PC-9 (cell line): ENCODE measurements around the gene ZXDB. TPM values are rescaled to one million over a fixed set of nuclear protein-coding genes. Genes with fewer than 3 reads are reported as not detected.
A peak's percentile ranks its signal among the peaks of the same experiment; 100 is the strongest.
"Not testable (repeated sequence)": the region's sequence is repeated elsewhere in the genome, so short reads cannot be mapped to it uniquely, and the experiment has no call there.

Experiments used
- BruUV-seq: library from RNA; stranded (reverse); fragments of 400-500 nt; replicated peaks from 2 replicates; lab custom pipeline; 2021; lab: Mats Ljungman, UMichigan
- CTCF ChIA-PET: fragments of 300-600 bp; sonication (Branson Sonifier 250); formaldehyde crosslinking; loops from one replicate; lab custom pipeline; 2022; ENCODE audit warnings: antibody characterized with exemption; lab: Charles Lee
- POLR2A ChIA-PET: fragments of 300-600 bp; sonication (Branson Sonifier 250); formaldehyde crosslinking; loops from one replicate; lab custom pipeline; 2022; ENCODE audit warnings: antibody characterized with exemption; ENCODE audit not compliant: unreplicated experiment; lab: Charles Lee
- DNase-seq, 2 experiments: peaks; one replicate each; pipeline versions ENCODE4 v3.0.0 to v3.0.0-alpha.2; 2015 to 2022; ENCODE audit warnings: mixed read lengths in 1 of 2
- H2AFZ ChIP-seq: fragments of 200-600 bp; sonication (generic); 2 replicates; pipeline ENCODE4 v1.8.1; 2017; ENCODE audit warnings: antibody characterized with exemption
- H3F3A ChIP-seq: fragments of 200-600 bp; sonication (generic); 2 replicates; pipeline ENCODE4 v1.8.1; 2017; ENCODE audit warnings: antibody characterized with exemption, mild to moderate bottlenecking, low read depth; ENCODE audit not compliant: insufficient read depth
- H3K27ac ChIP-seq: fragments of 200-600 bp; sonication (generic); 2 replicates; pipeline ENCODE4 v1.6.1; 2016; ENCODE audit warnings: mixed run types
- H3K27me3 ChIP-seq: fragments of 200-600 bp; sonication (generic); 2 replicates; pipeline ENCODE4 v1.6.1; 2016; ENCODE audit warnings: low read depth, mixed run types; ENCODE audit not compliant: insufficient read depth
- H3K36me3 ChIP-seq: fragments of 200-600 bp; sonication (generic); 2 replicates; pipeline ENCODE4 v1.6.1; 2016; ENCODE audit warnings: low read depth, mixed run types
- H3K4me1 ChIP-seq: fragments of 200-600 bp; sonication (generic); replicated peaks from 2 replicates; pipeline ENCODE4 v1.6.1; 2016; ENCODE audit warnings: mixed run types; ENCODE audit not compliant: insufficient read depth
- H3K4me2 ChIP-seq: fragments of 200-600 bp; sonication (generic); 2 replicates; pipeline ENCODE4 v1.6.1; 2017; ENCODE audit warnings: mixed run types
- H3K4me3 ChIP-seq: fragments of 200-600 bp; sonication (generic); 2 replicates; pipeline ENCODE4 v1.6.1; 2016; ENCODE audit warnings: mixed run types
- H3K79me2 ChIP-seq: fragments of 200-600 bp; sonication (generic); 2 replicates; pipeline ENCODE4 v1.6.1; 2017; ENCODE audit warnings: low read depth, mixed run types
- H3K9me2 ChIP-seq: fragments of 200-600 bp; sonication (generic); 2 replicates; pipeline ENCODE4 v1.8.1; 2017; ENCODE audit warnings: mild to moderate bottlenecking; ENCODE audit not compliant: insufficient read depth
- H3K9me3 ChIP-seq: fragments of 200-600 bp; sonication (generic); 2 replicates; pipeline ENCODE4 v1.8.1; 2016; ENCODE audit warnings: low read depth; ENCODE audit not compliant: insufficient read depth
- H4K20me1 ChIP-seq: fragments of 200-600 bp; sonication (generic); 2 replicates; pipeline ENCODE4 v1.8.1; 2017; ENCODE audit not compliant: insufficient read depth
- CTCF ChIP-seq: fragments of 200-600 bp; sonication (generic); conservative IDR thresholded peaks from 2 replicates; pipeline ENCODE4 v1.6.1; 2017; ENCODE audit warnings: mixed run types, antibody characterized with exemption, mild to moderate bottlenecking, moderate library complexity
- EZH2 ChIP-seq: fragments of 200-600 bp; sonication (generic); IDR thresholded peaks from 2 replicates; pipeline ENCODE4 v1.8.0; 2017; ENCODE audit warnings: antibody characterized with exemption, low read depth
- intact Hi-C: fragments of 100-400 bp; cut with micrococcal nuclease; formaldehyde crosslinking; loops from one replicate; pipeline ENCODE4 v1.10.0; 2022; ENCODE audit not compliant: unreplicated experiment
- total RNA-seq: library from RNA; stranded (reverse); gene quantifications from 2 replicates; pipeline ENCODE4 v1.2.3, GENCODE V29; 2021

Gene ZXDB
- total RNA-seq, 1 experiment from 2014 or later: 9.1 TPM

GRCh38 chrX:57587607-57588006, 4.2 kb upstream of the ZXDB start:
- H3F3A ChIP-seq: peaks cover 5% of the 10 kb centered on the region; the same call in 1 of the 2 replicates
- H3K9me2 ChIP-seq: no peaks in the 10 kb centered on the region
- no peaks in the 10 kb centered on the region for H3K27me3 ChIP-seq
- TF ChIP-seq CTCF (no peak), EZH2 (no peak)
- BruUV-seq: no TSS peak
- CTCF ChIA-PET: no interaction called here
- H2AFZ ChIP-seq: no peak overlapping the region
- H3K79me2 ChIP-seq: no peaks in the 10 kb centered on the region
- no peaks in the 10 kb centered on the region for H3K9me3 ChIP-seq
- POLR2A ChIA-PET: no interaction called here
- H4K20me1 ChIP-seq: no peaks in the 10 kb centered on the region
- H3K4me2 ChIP-seq: no peak overlapping the region
- no peaks in the 10 kb centered on the region for H3K36me3 ChIP-seq
- no peak for DNase-seq
- intact Hi-C loops: no loop called here
- H3K27ac ChIP-seq: no peak overlapping the region
- H3K4me3 ChIP-seq: no peak overlapping the region
- peaks cover 10% of the 10 kb centered on the region for H3K4me1 ChIP-seq

- peak in 1 of 2 experiments; percentile 55 for DNase-seq
- Histone ChIP-seq H3F3A (peaks cover 17% of the 10 kb centered on the region; the same call in 1 of the 2 replicates), H3K27ac (peak overlapping the region; percentile 85), H3K79me2 (peaks cover 30% of the 10 kb centered on the region), H2AFZ (peak overlapping the region; percentile 48; the same call in 1 of the 2 replicates), H3K4me1 (peaks cover 31% of the 10 kb centered on the region), H3K4me3 (peak overlapping the region; percentile 65; the same call in 1 of the 2 replicates), H3K4me2 (peak overlapping the region; percentile 71)
- POLR2A ChIA-PET, H3K27me3 ChIP-seq, H3K9me3 ChIP-seq, H3K36me3 ChIP-seq, H4K20me1 ChIP-seq, CTCF ChIA-PET, BruUV-seq, H3K9me2 ChIP-seq: not testable (repeated sequence)
- intact Hi-C loops: loop anchor here (5.0 kb wide), 1 partner anchor 320 kb away; the partner anchor contains the start of gene ZXDA
Measured at GRCh38 chrX:57592160-57592893, 516 bp downstream of the ZXDB start.

- intact Hi-C loops: loop anchor here (5.0 kb wide), 1 partner anchor 319 kb away; the partner anchor contains the start of gene ZXDA
- H3K79me2 ChIP-seq: peaks cover 36% of the 10 kb centered on the region
- H3K27me3 ChIP-seq, POLR2A ChIA-PET, H4K20me1 ChIP-seq, H3K9me3 ChIP-seq, BruUV-seq, H3K9me2 ChIP-seq, H3K36me3 ChIP-seq, CTCF ChIA-PET: not testable (repeated sequence)
- peak overlapping the region; percentile 85 for H3K27ac ChIP-seq
- peak overlapping the region; percentile 71 for H3K4me2 ChIP-seq
- DNase-seq: peak; percentile 51 to 70
- peak overlapping the region; percentile 48; the same call in 1 of the 2 replicates for H2AFZ ChIP-seq
- peak overlapping the region; percentile 65; the same call in 1 of the 2 replicates for H3K4me3 ChIP-seq
- peaks cover 17% of the 10 kb centered on the region; the same call in 1 of the 2 replicates for H3F3A ChIP-seq
- peaks cover 31% of the 10 kb centered on the region for H3K4me1 ChIP-seq
Measured at GRCh38 chrX:57592894-57593215, 1.0 kb downstream of the ZXDB start.

GRCh38 chrX:57595381-57595811, 3.6 kb downstream of the ZXDB start:
- Histone ChIP-seq H2AFZ (no peak overlapping the region), H3K9me3 (peaks cover 5% of the 10 kb centered on the region; the same call in 1 of the 2 replicates), H3K27me3 (no peaks in the 10 kb centered on the region), H3K9me2 (no peaks in the 10 kb centered on the region), H4K20me1 (no peaks in the 10 kb centered on the region; the same call in 1 of the 2 replicates), H3K4me3 (peak overlapping the region; percentile 20; the same call in 1 of the 2 replicates), H3K36me3 (0 out of 2 replicates have a peak, but pooled peaks cover 6% of the 10 kb centered on the region), H3K4me2 (peak overlapping the region; percentile 46), H3K4me1 (peaks cover 31% of the 10 kb centered on the region), H3K79me2 (peaks cover 40% of the 10 kb centered on the region), H3K27ac (peak overlapping the region; percentile 43), H3F3A (peaks cover 17% of the 10 kb centered on the region; the same call in 1 of the 2 replicates)
- ChIA-PET POLR2A (no interaction called here), CTCF (no interaction called here)
- TF ChIP-seq CTCF: no peak
- TF ChIP-seq EZH2: no peak
- BruUV-seq: no TSS peak
- intact Hi-C loops: loop anchor here (5.0 kb wide), 1 partner anchor 308 kb away; the partner anchor contains the start of gene FAAH2
- DNase-seq: peak in 1 of 2 experiments; percentile 84
